ENCODE data around the gene EFHC1. TPM values are rescaled to one million over a fixed set of nuclear protein-coding genes. Genes with fewer than 3 reads are reported as not detected.

The EFHC1 gene
- total and polyA plus RNA-seq, 2 experiments from 2014 or later, result 24.3 to 28.0 TPM

GRCh38 chr6:52560462-52560861 lies 140.3 kb downstream of the EFHC1 start:
- H3K27ac ChIP-seq (ENCODE audit: low read depth), result no peak overlapping the region
- ATAC-seq (no peak), DNase-seq (ENCODE audit: low spot score) (no peak)
- Mint-ChIP-seq H3K4me1 (peaks cover 39% of the 10 kb centered on the region), H3K36me3 (ENCODE audit: low read depth) (no peaks in the 10 kb centered on the region), H3K27me3 (ENCODE audit: insufficient read depth, low read depth, poor library complexity) (no peaks in the 10 kb centered on the region), H3K4me3 (no peak overlapping the region), H3K9me3 (no peaks in the 10 kb centered on the region), H3K27ac (no peak overlapping the region)
- no peaks in the 10 kb centered on the region for H3F3A ChIP-seq (replicated peaks; ENCODE audit: low read depth)
- peaks cover 81% of the 10 kb centered on the region for H3K79me2 ChIP-seq (replicated peaks; ENCODE audit: insufficient read depth)
- H3K4me1 ChIP-seq (ENCODE audit: insufficient read depth), result peaks cover 20% of the 10 kb centered on the region
- H3K36me3 ChIP-seq (ENCODE audit: insufficient read depth), result no peaks in the 10 kb centered on the region
- H3K4me3 ChIP-seq, result no peak overlapping the region
- H3K4me2 ChIP-seq, result no peak overlapping the region
- TF ChIP-seq ETS1 (IDR thresholded peaks at IDR 0.05) (no peak), CTCF (conservative IDR thresholded peaks at IDR 0.05; ENCODE audit: low read depth in 2 of 2) (no peak), JUNB (IDR thresholded peaks at IDR 0.05; ENCODE audit: unreplicated experiment) (no peak), STAT1 (IDR thresholded peaks at IDR 0.05; ENCODE audit: unreplicated experiment) (no peak), CREB1 (CRISPR knock-in tag; IDR thresholded peaks at IDR 0.05; ENCODE audit: low read depth) (no peak), REST (IDR thresholded peaks at IDR 0.05; ENCODE audit: unreplicated experiment) (no peak), ZNF114 (CRISPR knock-in tag; IDR thresholded peaks at IDR 0.05) (no peak), POLR2AphosphoS5 (IDR thresholded peaks at IDR 0.05; ENCODE audit: low read depth) (no peak), EZH2 (IDR thresholded peaks at IDR 0.05; ENCODE audit: low read depth, unreplicated experiment) (no peak), EZH2phosphoT487 (IDR thresholded peaks at IDR 0.05; ENCODE audit: unreplicated experiment) (no peak), NANOG (IDR thresholded peaks at IDR 0.05; ENCODE audit: borderline replicate concordance) (no peak), ZNF331 (CRISPR knock-in tag; IDR thresholded peaks at IDR 0.05; ENCODE audit: low read depth) (no peak)
- TF ChIP-seq, protein P1, sequence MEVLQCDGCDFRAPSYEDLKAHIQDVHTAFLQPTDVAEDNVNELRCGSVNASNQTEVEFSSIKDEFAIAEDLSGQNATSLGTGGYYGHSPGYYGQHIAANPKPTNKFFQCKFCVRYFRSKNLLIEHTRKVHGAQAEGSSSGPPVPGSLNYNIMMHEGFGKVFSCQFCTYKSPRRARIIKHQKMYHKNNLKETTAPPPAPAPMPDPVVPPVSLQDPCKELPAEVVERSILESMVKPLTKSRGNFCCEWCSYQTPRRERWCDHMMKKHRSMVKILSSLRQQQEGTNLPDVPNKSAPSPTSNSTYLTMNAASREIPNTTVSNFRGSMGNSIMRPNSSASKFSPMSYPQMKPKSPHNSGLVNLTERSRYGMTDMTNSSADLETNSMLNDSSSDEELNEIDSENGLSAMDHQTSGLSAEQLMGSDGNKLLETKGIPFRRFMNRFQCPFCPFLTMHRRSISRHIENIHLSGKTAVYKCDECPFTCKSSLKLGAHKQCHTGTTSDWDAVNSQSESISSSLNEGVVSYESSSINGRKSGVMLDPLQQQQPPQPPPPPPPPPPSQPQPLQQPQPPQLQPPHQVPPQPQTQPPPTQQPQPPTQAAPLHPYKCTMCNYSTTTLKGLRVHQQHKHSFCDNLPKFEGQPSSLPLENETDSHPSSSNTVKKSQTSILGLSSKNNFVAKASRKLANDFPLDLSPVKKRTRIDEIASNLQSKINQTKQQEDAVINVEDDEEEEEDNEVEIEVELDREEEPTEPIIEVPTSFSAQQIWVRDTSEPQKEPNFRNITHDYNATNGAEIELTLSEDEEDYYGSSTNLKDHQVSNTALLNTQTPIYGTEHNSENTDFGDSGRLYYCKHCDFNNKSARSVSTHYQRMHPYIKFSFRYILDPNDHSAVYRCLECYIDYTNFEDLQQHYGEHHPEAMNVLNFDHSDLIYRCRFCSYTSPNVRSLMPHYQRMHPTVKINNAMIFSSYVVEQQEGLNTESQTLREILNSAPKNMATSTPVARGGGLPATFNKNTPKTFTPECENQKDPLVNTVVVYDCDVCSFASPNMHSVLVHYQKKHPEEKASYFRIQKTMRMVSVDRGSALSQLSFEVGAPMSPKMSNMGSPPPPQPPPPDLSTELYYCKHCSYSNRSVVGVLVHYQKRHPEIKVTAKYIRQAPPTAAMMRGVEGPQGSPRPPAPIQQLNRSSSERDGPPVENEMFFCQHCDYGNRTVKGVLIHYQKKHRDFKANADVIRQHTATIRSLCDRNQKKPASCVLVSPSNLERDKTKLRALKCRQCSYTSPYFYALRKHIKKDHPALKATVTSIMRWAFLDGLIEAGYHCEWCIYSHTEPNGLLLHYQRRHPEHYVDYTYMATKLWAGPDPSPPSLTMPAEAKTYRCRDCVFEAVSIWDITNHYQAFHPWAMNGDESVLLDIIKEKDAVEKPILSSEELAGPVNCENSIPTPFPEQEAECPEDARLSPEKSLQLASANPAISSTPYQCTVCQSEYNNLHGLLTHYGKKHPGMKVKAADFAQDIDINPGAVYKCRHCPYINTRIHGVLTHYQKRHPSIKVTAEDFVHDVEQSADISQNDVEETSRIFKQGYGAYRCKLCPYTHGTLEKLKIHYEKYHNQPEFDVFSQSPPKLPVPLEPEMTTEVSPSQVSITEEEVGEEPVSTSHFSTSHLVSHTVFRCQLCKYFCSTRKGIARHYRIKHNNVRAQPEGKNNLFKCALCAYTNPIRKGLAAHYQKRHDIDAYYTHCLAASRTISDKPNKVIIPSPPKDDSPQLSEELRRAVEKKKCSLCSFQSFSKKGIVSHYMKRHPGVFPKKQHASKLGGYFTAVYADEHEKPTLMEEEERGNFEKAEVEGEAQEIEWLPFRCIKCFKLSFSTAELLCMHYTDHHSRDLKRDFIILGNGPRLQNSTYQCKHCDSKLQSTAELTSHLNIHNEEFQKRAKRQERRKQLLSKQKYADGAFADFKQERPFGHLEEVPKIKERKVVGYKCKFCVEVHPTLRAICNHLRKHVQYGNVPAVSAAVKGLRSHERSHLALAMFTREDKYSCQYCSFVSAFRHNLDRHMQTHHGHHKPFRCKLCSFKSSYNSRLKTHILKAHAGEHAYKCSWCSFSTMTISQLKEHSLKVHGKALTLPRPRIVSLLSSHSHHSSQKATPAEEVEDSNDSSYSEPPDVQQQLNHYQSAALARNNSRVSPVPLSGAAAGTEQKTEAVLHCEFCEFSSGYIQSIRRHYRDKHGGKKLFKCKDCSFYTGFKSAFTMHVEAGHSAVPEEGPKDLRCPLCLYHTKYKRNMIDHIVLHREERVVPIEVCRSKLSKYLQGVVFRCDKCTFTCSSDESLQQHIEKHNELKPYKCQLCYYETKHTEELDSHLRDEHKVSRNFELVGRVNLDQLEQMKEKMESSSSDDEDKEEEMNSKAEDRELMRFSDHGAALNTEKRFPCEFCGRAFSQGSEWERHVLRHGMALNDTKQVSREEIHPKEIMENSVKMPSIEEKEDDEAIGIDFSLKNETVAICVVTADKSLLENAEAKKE (CRISPR knock-in tag; IDR thresholded peaks at IDR 0.05), result no peak
- H2AFZ ChIP-seq, result no peak overlapping the region
- no peaks in the 10 kb centered on the region for H3K9me2 ChIP-seq (ENCODE audit: insufficient read depth)
- H4K20me1 ChIP-seq (replicated peaks; ENCODE audit: insufficient read depth), result no peaks in the 10 kb centered on the region; the same call in 1 of the 2 replicates
- no peaks in the 10 kb centered on the region for H3K27me3 ChIP-seq (ENCODE audit: insufficient read depth)

All from GM23338 (cell line).